HEK293 (cell line): ENCODE measurements around the gene CCP110.

Experiments
- ELK4 ChIP-seq: IDR thresholded peaks from 2 replicates; pipeline ENCODE4 v1.6.1; 2011; ENCODE audit warnings: mild to moderate bottlenecking, low read depth, low read length, borderline replicate concordance
- HIC1 ChIP-seq: fragments of 450-650 bp; formaldehyde crosslinking; IDR thresholded peaks from 2 replicates; pipeline ENCODE4 v1.5.1; 2016; ENCODE audit warnings: missing biosample characterization, missing genetic modification characterization
- HOXC10 ChIP-seq: sonication (generic); formaldehyde crosslinking; IDR thresholded peaks from 2 replicates; pipeline ENCODE4 v1.8.1; 2023; ENCODE audit warnings: mild to moderate bottlenecking, missing genetic modification reagents
- KLF10 ChIP-seq: fragments of 450-650 bp; IDR thresholded peaks from 2 replicates; pipeline ENCODE4 v1.5.1; 2018; ENCODE audit warnings: missing biosample characterization, mild to moderate bottlenecking, missing genetic modification characterization
- KLF16 ChIP-seq: fragments of 450-650 bp; formaldehyde crosslinking; IDR thresholded peaks from 2 replicates; pipeline ENCODE4 v1.5.1; 2017; ENCODE audit warnings: missing biosample characterization, missing genetic modification characterization
- KLF17 ChIP-seq: fragments of 450-650 bp; formaldehyde crosslinking; IDR thresholded peaks from 2 replicates; pipeline ENCODE4 v1.5.1; 2016; ENCODE audit warnings: missing biosample characterization, missing genetic modification characterization
- MZF1 ChIP-seq: fragments of 450-650 bp; formaldehyde crosslinking; IDR thresholded peaks from 2 replicates; pipeline ENCODE4 v1.5.1; 2017; ENCODE audit warnings: missing biosample characterization, missing genetic modification characterization, borderline replicate concordance
- PRDM6 ChIP-seq: fragments of 450-650 bp; formaldehyde crosslinking; IDR thresholded peaks from 2 replicates; pipeline ENCODE4 v1.5.1; 2017; ENCODE audit warnings: missing biosample characterization, missing genetic modification characterization
- REPIN1 ChIP-seq: fragments of 450-650 bp; formaldehyde crosslinking; IDR thresholded peaks from 2 replicates; pipeline ENCODE4 v1.5.1; 2017; ENCODE audit warnings: missing biosample characterization, missing genetic modification characterization, low read depth
- REST ChIP-seq: fragments of 450-650 bp; formaldehyde crosslinking; IDR thresholded peaks from 2 replicates; pipeline ENCODE4 v1.5.1; 2016; ENCODE audit warnings: missing biosample characterization, missing genetic modification characterization
- ZBTB26 ChIP-seq: fragments of 450-650 bp; formaldehyde crosslinking; optimal IDR thresholded peaks from 2 replicates; pipeline ENCODE3; 2016; ENCODE audit warnings: missing biosample characterization, mild to moderate bottlenecking, missing genetic modification characterization
- ZBTB44 ChIP-seq: fragments of 450-650 bp; IDR thresholded peaks from 2 replicates; pipeline ENCODE4 v1.5.1; 2018; ENCODE audit warnings: missing biosample characterization, mild to moderate bottlenecking, missing genetic modification characterization
- ZEB2 ChIP-seq: fragments of 450-650 bp; formaldehyde crosslinking; IDR thresholded peaks from 2 replicates; pipeline ENCODE4 v1.5.1; 2016; ENCODE audit warnings: missing biosample characterization, missing genetic modification characterization
- ZNF121 ChIP-seq: fragments of 450-650 bp; formaldehyde crosslinking; IDR thresholded peaks from 2 replicates; pipeline ENCODE4 v1.5.1; 2016; ENCODE audit warnings: missing biosample characterization, missing genetic modification characterization
- ZNF140 ChIP-seq: fragments of 450-650 bp; formaldehyde crosslinking; IDR thresholded peaks from 2 replicates; pipeline ENCODE4 v1.5.1; 2016; ENCODE audit warnings: missing biosample characterization, missing genetic modification characterization
- ZNF174 ChIP-seq: fragments of 450-650 bp; formaldehyde crosslinking; IDR thresholded peaks from 2 replicates; pipeline ENCODE4 v1.5.0; 2017; ENCODE audit warnings: missing biosample characterization, mild to moderate bottlenecking, missing genetic modification characterization
- ZNF292 ChIP-seq: fragments of 450-650 bp; formaldehyde crosslinking; IDR thresholded peaks from 2 replicates; pipeline ENCODE4 v1.5.1; 2016; ENCODE audit warnings: low read depth, missing biosample characterization, missing genetic modification characterization, borderline replicate concordance
- ZNF350 ChIP-seq: fragments of 450-650 bp; formaldehyde crosslinking; IDR thresholded peaks from 2 replicates; pipeline ENCODE4 v1.5.0; 2017; ENCODE audit warnings: missing biosample characterization, mild to moderate bottlenecking, missing genetic modification characterization
- ZNF37A ChIP-seq: fragments of 450-650 bp; IDR thresholded peaks from 2 replicates; pipeline ENCODE4 v1.5.1; 2018; ENCODE audit warnings: missing biosample characterization, missing genetic modification characterization
- ZNF48 ChIP-seq: fragments of 450-650 bp; formaldehyde crosslinking; IDR thresholded peaks from 2 replicates; pipeline ENCODE4 v1.5.1; 2016; ENCODE audit warnings: missing biosample characterization, missing genetic modification characterization
- ZNF560 ChIP-seq: fragments of 450-650 bp; formaldehyde crosslinking; IDR thresholded peaks from 2 replicates; pipeline ENCODE4 v1.5.1; 2017; ENCODE audit warnings: missing biosample characterization, missing genetic modification characterization, borderline replicate concordance
- ZNF600 ChIP-seq: fragments of 450-650 bp; formaldehyde crosslinking; IDR thresholded peaks from 2 replicates; pipeline ENCODE4 v1.5.1; 2016; ENCODE audit warnings: missing biosample characterization, missing genetic modification characterization
- ZNF677 ChIP-seq: fragments of 450-650 bp; IDR thresholded peaks from 2 replicates; pipeline ENCODE4 v1.5.0; 2018; ENCODE audit warnings: missing biosample characterization, mild to moderate bottlenecking, missing genetic modification characterization, moderate library complexity
- ZSCAN4 ChIP-seq: fragments of 450-650 bp; formaldehyde crosslinking; IDR thresholded peaks from 2 replicates; pipeline ENCODE4 v1.5.1; 2017; ENCODE audit warnings: missing biosample characterization, missing genetic modification characterization

The CCP110 gene

GRCh38 chr16:19521471-19522396 lies 2.0 kb upstream of the CCP110 start, which contains the start of gene GDE1 (continued):
- TF ChIP-seq ZNF677 (no peak), ZNF48 (no peak), ZNF140 (tag by site-specific recombination) (no peak), ZNF174 (no peak), KLF16 (tag by site-specific recombination) (peak; percentile 66), HIC1 (tag by site-specific recombination) (no peak), ZNF121 (no peak), MZF1 (tag by site-specific recombination) (no peak), ZNF600 (tag by site-specific recombination) (peak; percentile 80; the same call in 1 of the 2 replicates), ZBTB44 (tag by site-specific recombination) (no peak), REPIN1 (tag by site-specific recombination) (peak; percentile 83; the same call in 1 of the 2 replicates), KLF10 (tag by site-specific recombination) (peak; percentile 49; the same call in 1 of the 2 replicates), ZBTB26 (peak; percentile 54), PRDM6 (tag by site-specific recombination) (no peak), ZNF350 (no peak), ZEB2 (tag by site-specific recombination) (peak; percentile 86; the same call in 1 of the 2 replicates), REST (tag by site-specific recombination) (0 out of 2 replicates have a peak, but pooled peaks have one; percentile 11), ZNF560 (tag by site-specific recombination) (no peak), ZSCAN4 (tag by site-specific recombination) (no peak), HOXC10 (CRISPR knock-in tag) (no peak), KLF17 (tag by site-specific recombination) (no peak), ZNF292 (no peak), ZNF37A (tag by site-specific recombination) (no peak), ELK4 (no peak)
